DOHH2 (cell line): ENCODE results near the gene FAM227B.

Experiments used
- H3F3A ChIP-seq: fragments of 200-600 bp; sonication (generic), shearing (Covaris generic); 2 replicates; pipeline ENCODE4 v1.6.0; 2016; ENCODE audit warnings: antibody characterized with exemption, mild to moderate bottlenecking; ENCODE audit not compliant: control insufficient read depth, insufficient read depth
- H3K27ac ChIP-seq: fragments of 200-600 bp; sonication (generic); 2 replicates; pipeline ENCODE4 v1.5.1; 2014; ENCODE audit warnings: low read depth, mild to moderate bottlenecking, low read length, moderate library complexity
- H3K27me3 ChIP-seq: fragments of 200-600 bp; sonication (generic); 2 replicates; pipeline ENCODE4 v1.6.1; 2014; ENCODE audit warnings: mild to moderate bottlenecking, low read length, mixed read lengths; ENCODE audit not compliant: control insufficient read depth
- H3K36me3 ChIP-seq: fragments of 200-600 bp; sonication (generic); 2 replicates; pipeline ENCODE4 v1.6.1; 2014; ENCODE audit warnings: mild to moderate bottlenecking, low read length, moderate library complexity, mixed read lengths; ENCODE audit not compliant: control insufficient read depth
- H3K4me1 ChIP-seq: fragments of 200-600 bp; sonication (generic); 2 replicates; pipeline ENCODE4 v1.6.1; 2014; ENCODE audit warnings: mild to moderate bottlenecking, low read length, mixed read lengths; ENCODE audit not compliant: control insufficient read depth
- H3K4me2 ChIP-seq: fragments of 200-600 bp; sonication (generic); 2 replicates; pipeline ENCODE4 v1.6.0; 2014; ENCODE audit warnings: mild to moderate bottlenecking, low read length, moderate library complexity
- H3K4me3 ChIP-seq: fragments of 200-600 bp; sonication (generic); 2 replicates; pipeline ENCODE4 v1.5.1; 2014; ENCODE audit warnings: mild to moderate bottlenecking, low read length, mixed read lengths
- H3K79me2 ChIP-seq: fragments of 200-600 bp; sonication (generic); 2 replicates; pipeline ENCODE4 v1.6.1; 2014; ENCODE audit warnings: mild to moderate bottlenecking, low read length, mixed read lengths; ENCODE audit not compliant: control insufficient read depth
- H3K9me2 ChIP-seq: fragments of 200-600 bp; sonication (generic); replicated peaks from 2 replicates; pipeline ENCODE4 v1.6.1; 2014; ENCODE audit warnings: mild to moderate bottlenecking, low read length, mixed read lengths; ENCODE audit not compliant: control insufficient read depth
- H3K9me3 ChIP-seq: fragments of 200-600 bp; sonication (generic); 2 replicates; pipeline ENCODE4 v1.6.1; 2014; ENCODE audit warnings: antibody characterized with exemption, low read length, mixed read lengths; ENCODE audit not compliant: control insufficient read depth, insufficient read depth
- H4K20me1 ChIP-seq: fragments of 200-600 bp; sonication (generic); 2 replicates; pipeline ENCODE4 v1.6.0; 2014; ENCODE audit warnings: low read depth, mild to moderate bottlenecking, antibody characterized with exemption, low read length, moderate library complexity; ENCODE audit not compliant: control insufficient read depth, insufficient read depth
- CTCF ChIP-seq: fragments of 200-600 bp; sonication (generic); IDR thresholded peaks from one replicate; pipeline ENCODE4 v1.5.1; 2014; ENCODE audit warnings: antibody characterized with exemption, mild to moderate bottlenecking, low read depth, low read length; ENCODE audit not compliant: poor library complexity, severe bottlenecking
- EZH2phosphoT487 ChIP-seq: fragments of 200-600 bp; sonication (generic); IDR thresholded peaks from 2 replicates; pipeline ENCODE4 v1.6.1; 2017; ENCODE audit warnings: borderline replicate concordance, mild to moderate bottlenecking, antibody characterized with exemption, low read length, moderate library complexity, mixed read lengths

The FAM227B gene

GRCh38 chr15:49506341-49506740, 114.3 kb downstream of the FAM227B start:
- no peaks in the 10 kb centered on the region for H4K20me1 ChIP-seq
- H3K79me2 ChIP-seq, result no peaks in the 10 kb centered on the region
- no peaks in the 10 kb centered on the region for H3K36me3 ChIP-seq
- no peak overlapping the region for H3K27ac ChIP-seq
- no peaks in the 10 kb centered on the region for H3K9me3 ChIP-seq
- no peak overlapping the region for H3K4me2 ChIP-seq
- no peaks in the 10 kb centered on the region for H3K9me2 ChIP-seq
- TF ChIP-seq EZH2phosphoT487 (no peak), CTCF (no peak)
- H3K27me3 ChIP-seq, result no peaks in the 10 kb centered on the region
- no peak overlapping the region for H3K4me3 ChIP-seq
- H3F3A ChIP-seq, result no peaks in the 10 kb centered on the region
- H3K4me1 ChIP-seq, result no peaks in the 10 kb centered on the region

DNA sequence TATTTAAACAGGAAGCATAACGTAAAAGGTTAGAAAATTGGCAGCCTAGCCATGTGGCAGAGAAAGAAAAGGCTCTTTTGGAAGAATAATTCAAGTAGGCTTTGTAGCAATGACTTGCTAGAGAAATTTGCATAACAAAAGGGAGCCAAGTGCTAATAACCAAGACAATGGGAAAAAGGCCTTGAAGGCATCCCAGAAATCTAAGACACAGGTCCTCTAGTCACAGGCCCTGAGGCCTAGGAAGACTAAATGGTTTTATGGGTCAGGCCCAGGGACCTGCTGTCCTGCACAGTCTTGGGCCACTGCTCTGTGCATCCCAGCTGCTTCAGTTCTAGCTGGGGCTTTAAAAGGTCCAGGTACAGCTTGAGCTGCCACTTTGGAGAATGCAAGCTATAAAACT, 119.0 kb downstream of the FAM227B start:
- Histone ChIP-seq H3K36me3 (no peaks in the 10 kb centered on the region), H3K79me2 (no peaks in the 10 kb centered on the region), H3K9me2 (no peaks in the 10 kb centered on the region), H4K20me1 (no peaks in the 10 kb centered on the region), H3K27me3 (no peaks in the 10 kb centered on the region), H3K27ac (no peak overlapping the region), H3K4me2 (no peak overlapping the region), H3K9me3 (no peaks in the 10 kb centered on the region), H3F3A (no peaks in the 10 kb centered on the region), H3K4me1 (no peaks in the 10 kb centered on the region), H3K4me3 (no peak overlapping the region)
- no peak for TF ChIP-seq EZH2phosphoT487
- no peak for TF ChIP-seq CTCF

DNA sequence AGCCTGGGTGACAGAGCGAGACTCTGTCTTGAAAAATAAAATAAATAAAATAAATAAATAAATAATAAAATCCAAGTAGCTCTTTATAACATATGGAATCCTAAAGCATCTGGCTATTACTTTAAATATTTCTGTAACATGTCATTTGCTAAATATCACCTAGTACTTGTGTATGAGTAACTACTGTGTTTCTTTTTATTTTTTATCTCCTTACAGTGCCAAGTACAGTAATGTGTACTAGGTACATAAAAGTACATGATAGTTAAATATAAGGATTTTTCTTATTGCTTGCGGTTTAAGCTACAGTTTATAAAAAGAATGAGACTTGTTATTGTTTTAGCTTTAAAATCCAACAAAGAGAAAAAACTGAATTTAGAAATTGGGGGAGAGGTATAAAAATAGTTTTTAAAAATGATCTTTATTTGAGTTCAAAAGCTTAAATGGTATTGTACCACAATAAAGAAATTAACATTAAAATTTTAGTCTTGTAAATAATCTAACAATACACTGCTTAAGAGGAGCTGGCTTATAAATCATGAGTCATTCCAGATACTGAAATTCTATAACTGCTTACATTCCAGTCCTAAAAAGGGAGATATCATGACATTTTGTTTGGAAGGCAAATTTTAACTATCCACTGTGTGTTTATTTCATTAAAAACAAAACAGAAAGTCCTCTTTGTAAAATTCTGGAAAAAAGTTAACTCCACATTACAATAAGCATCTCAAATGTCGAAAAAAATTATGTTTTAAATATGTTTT, 124.4 kb downstream of the FAM227B start:
- Histone ChIP-seq H3K9me3 (no peaks in the 10 kb centered on the region), H3K79me2 (no peaks in the 10 kb centered on the region), H3K27me3 (no peaks in the 10 kb centered on the region), H3K4me1 (no peaks in the 10 kb centered on the region), H3K4me2 (no peak overlapping the region), H3F3A (no peaks in the 10 kb centered on the region), H3K9me2 (no peaks in the 10 kb centered on the region), H3K4me3 (no peak overlapping the region), H3K36me3 (no peaks in the 10 kb centered on the region), H4K20me1 (no peaks in the 10 kb centered on the region), H3K27ac (no peak overlapping the region)
- TF ChIP-seq EZH2phosphoT487 (no peak), CTCF (no peak)
